ENCODE data around the gene ILDR2.

ILDR2 gene

GRCh38 chr1:166925810-166926478 is 49.4 kb downstream of the ILDR2 start:
- DNase-seq (ENCODE audit: low read depth, low spot score): no peak

GRCh38 chr1:166924823-166925541 is 50.4 kb downstream of the ILDR2 start:
- no peak for DNase-seq (ENCODE audit: low read depth, low spot score)

GRCh38 chr1:166920561-166921475 is 54.5 kb downstream of the ILDR2 start:
- no peak for DNase-seq (ENCODE audit: low read depth, low spot score)

GRCh38 chr1:166918956-166919316 is 56.4 kb downstream of the ILDR2 start:
- DNase-seq (ENCODE audit: low read depth, low spot score): no peak

GRCh38 chr1:166918088-166918955 is 57.0 kb downstream of the ILDR2 start:
- no peak for DNase-seq (ENCODE audit: low read depth, low spot score)

- peak; percentile 45 for DNase-seq (ENCODE audit: low read depth, low spot score)
These were observed 59.4 kb downstream of the ILDR2 start for GRCh38 chr1:166915941-166916340.

- DNase-seq (ENCODE audit: low read depth, low spot score): no peak
These were observed 60.3 kb downstream of the ILDR2 start for GRCh38 chr1:166915042-166915441.

GRCh38 chr1:166914111-166914510 is 61.2 kb downstream of the ILDR2 start:
- no peak for DNase-seq (ENCODE audit: low read depth, low spot score)

- no peak for DNase-seq (ENCODE audit: low read depth, low spot score)
These were observed 63.7 kb downstream of the ILDR2 start for GRCh38 chr1:166911624-166912023.

GRCh38 chr1:166910396-166910994 is 64.8 kb downstream of the ILDR2 start:
- peak; percentile 43 for DNase-seq (ENCODE audit: low read depth, low spot score)

- no peak for DNase-seq (ENCODE audit: low read depth, low spot score)
These were observed 66.4 kb downstream of the ILDR2 start for GRCh38 chr1:166908942-166909341.

GRCh38 chr1:166907763-166908162 is 67.6 kb downstream of the ILDR2 start:
- no peak for DNase-seq (ENCODE audit: low read depth, low spot score)

- no peak for DNase-seq (ENCODE audit: low read depth, low spot score)
These were observed 68.3 kb downstream of the ILDR2 start for GRCh38 chr1:166907051-166907450.

GRCh38 chr1:166906647-166907046 is 68.7 kb downstream of the ILDR2 start:
- no peak for DNase-seq (ENCODE audit: low read depth, low spot score)

GRCh38 chr1:166905900-166906299 is 69.4 kb downstream of the ILDR2 start:
- DNase-seq (ENCODE audit: low read depth, low spot score): no peak

- no peak for DNase-seq (ENCODE audit: low read depth, low spot score)
These were observed 70.2 kb downstream of the ILDR2 start for GRCh38 chr1:166905136-166905535.

- DNase-seq (ENCODE audit: low read depth, low spot score): no peak
These were observed 72.1 kb downstream of the ILDR2 start for GRCh38 chr1:166903232-166903631.

- DNase-seq (ENCODE audit: low read depth, low spot score): no peak
These were observed 73.1 kb downstream of the ILDR2 start for GRCh38 chr1:166902279-166902678.

- DNase-seq (ENCODE audit: low read depth, low spot score): no peak
These were observed 74.4 kb downstream of the ILDR2 start for GRCh38 chr1:166900987-166901386.

GRCh38 chr1:166899769-166900168 is 75.6 kb downstream of the ILDR2 start:
- no peak for DNase-seq (ENCODE audit: low read depth, low spot score)

GRCh38 chr1:166895766-166896165 is 79.6 kb downstream of the ILDR2 start:
- no peak for DNase-seq (ENCODE audit: low read depth, low spot score)

Measured in brain pericyte (primary cell).